ENCODE results near the gene CUL3. TPM values are rescaled to one million over a fixed set of nuclear protein-coding genes. Genes with fewer than 3 reads are reported as not detected.

The CUL3 gene
- total and polyA plus RNA-seq, 10 of the 15 experiments (the other 5 are each of a cell fraction or from before 2014, with no cell fraction given) = 22.0 to 95.4 (median 53.4) TPM

- Histone ChIP-seq H3K79me2 (ENCODE audit: control insufficient read depth, insufficient read depth, low read length) (no peaks in the 10 kb centered on the region), H3K4me1 (ENCODE audit: control insufficient read depth, insufficient read depth, low read length) (no peaks in the 10 kb centered on the region), H3K9me3 (replicated peaks; ENCODE audit: control insufficient read depth, insufficient read depth, low read length) (no peaks in the 10 kb centered on the region), H3K36me3 (ENCODE audit: control insufficient read depth in 2 of 2, insufficient read depth in 2 of 2, low read length in 1 of 2) (no peaks in the 10 kb centered on the region), H3K27me3 (replicated peaks in 1 of 2; ENCODE audit: control insufficient read depth in 2 of 2, insufficient read depth in 2 of 2, low read length in 1 of 2) (no peaks in the 10 kb centered on the region; a peak in 1 of 4 replicates), H4K20me1 (ENCODE audit: control insufficient read depth, insufficient read depth) (no peaks in the 10 kb centered on the region), H3K27ac (ENCODE audit: control insufficient read depth, insufficient read depth) (no peak overlapping the region), H3K9ac (ENCODE audit: control insufficient read depth, insufficient read depth, low read length) (no peak overlapping the region), H3K4me3 (no peak overlapping the region), H2AFZ (ENCODE audit: control insufficient read depth, low read depth, low read length) (no peak overlapping the region), H3K4me2 (ENCODE audit: control insufficient read depth, insufficient read depth) (no peak overlapping the region)
- ChIA-PET SMC1A (ENCODE audit: uncharacterized antibody, unreplicated experiment) (interaction anchor here (0.7 to 1.8 kb wide), 7 partner anchors 19 to 1716 kb away, joined by 3 to 14 read pairs (median 3); no protein-coding TSS in a partner anchor), RAD21 (ENCODE audit: unreplicated experiment) (no interaction called here), CTCF (interaction anchor here (0.6 to 2.4 kb wide), 16 partner anchors 8 to 480 kb away, joined by 3 to 10 read pairs (median 3); no protein-coding TSS in a partner anchor), POLR2A (no interaction called here)
- intact Hi-C loops (cut with micrococcal nuclease; ENCODE audit: unreplicated experiment) (loop anchor here (2.0 kb wide), 1 partner anchor 93 kb away; no protein-coding TSS in a partner anchor), in situ Hi-C loops (cut with MboI) (no loop called here)
- TF ChIP-seq PAX5 (IDR thresholded peaks at IDR 0.05; ENCODE audit: borderline replicate concordance, low read depth, low read length) = no peak
- no peak for TF ChIP-seq POU2F2 (IDR thresholded peaks at IDR 0.05; ENCODE audit: borderline replicate concordance, low read depth, low read length)
- TF ChIP-seq HDAC2 (IDR thresholded peaks at IDR 0.05) = no peak
- TF ChIP-seq NFYB (IDR thresholded peaks at IDR 0.05; ENCODE audit: insufficient read depth, low read depth, low read length) = no peak
- peak; percentile 34; the same call in 1 of the 2 replicates for TF ChIP-seq RAD21 (IDR thresholded peaks at IDR 0.05; ENCODE audit: insufficient read depth, low read depth, low read length)
- no peak for TF ChIP-seq RFX5 (IDR thresholded peaks at IDR 0.05; ENCODE audit: low read depth, low read length)
- TF ChIP-seq IRF4 (IDR thresholded peaks at IDR 0.05; ENCODE audit: low read depth, low read length) = no peak
- TF ChIP-seq SMC3 (IDR thresholded peaks at IDR 0.05; ENCODE audit: borderline replicate concordance, low read length) = peak; percentile 61
- peak; percentile 53 to 70 (median 61) for TF ChIP-seq CTCF (IDR thresholded peaks at IDR 0.05 in 2 of 3, conservative IDR thresholded peaks at IDR 0.05 in 1 of 3; ENCODE audit: control insufficient read depth in 2 of 3, extremely low read depth in 1 of 3, insufficient read depth in 1 of 3, low read depth in 3 of 3, low read length in 3 of 3)
- no peak for FAIRE-seq
- WGBS (ENCODE audit: insufficient coverage, insufficient replicate concordance, low lambda C conversion rate, missing lambda C conversion rate) = 13% methylated on average over 4 of the region's 4 CpGs
- peak; percentile 79 for ATAC-seq
- no TSS peak for BruUV-seq (replicated peaks)
- no peak for DNase-seq (ENCODE audit: low read depth, low spot score)
Measured at GRCh38 chr2:224449212-224450147, 135.7 kb downstream of the CUL3 start.

Data from GM12878 (cell line).